MM.1S (cell line): ENCODE data around the gene C1orf210.

ENCODE experiments used
- DNase-seq: peaks from one replicate; pipeline ENCODE4 v3.0.0-alpha.2; 2015
- H2AFZ ChIP-seq: fragments of 300-600 bp; sonication (generic); 2 replicates; pipeline ENCODE4 v1.6.0; 2016; ENCODE audit warnings: antibody characterized with exemption, low read length
- H3F3A ChIP-seq: fragments of 300-600 bp; sonication (generic); 2 replicates; pipeline ENCODE4 v1.6.1; 2016; ENCODE audit warnings: mild to moderate bottlenecking, antibody characterized with exemption, low read length, moderate library complexity, mixed read lengths; ENCODE audit not compliant: insufficient read depth
- H3K27ac ChIP-seq: fragments of 300-600 bp; sonication (generic); 2 replicates; pipeline ENCODE4 v1.5.1; 2016; ENCODE audit warnings: mild to moderate bottlenecking, low read length
- H3K27me3 ChIP-seq: fragments of 300-600 bp; sonication (generic); replicated peaks from 2 replicates; pipeline ENCODE4 v1.6.0; 2016; ENCODE audit warnings: low read length; ENCODE audit not compliant: insufficient read depth
- H3K36me3 ChIP-seq: fragments of 300-600 bp; sonication (generic); replicated peaks from 2 replicates; pipeline ENCODE4 v1.6.1; 2016; ENCODE audit warnings: mild to moderate bottlenecking, low read length, mixed read lengths; ENCODE audit not compliant: insufficient read depth
- H3K4me1 ChIP-seq: fragments of 300-600 bp; sonication (generic); 2 replicates; pipeline ENCODE4 v1.6.1; 2016; ENCODE audit warnings: low read length, mixed read lengths
- H3K4me2 ChIP-seq: fragments of 300-600 bp; sonication (generic); 2 replicates; pipeline ENCODE4 v1.6.0; 2016; ENCODE audit warnings: low read depth, low read length
- H3K4me3 ChIP-seq: fragments of 300-600 bp; sonication (generic); 2 replicates; pipeline ENCODE4 v1.5.1; 2016; ENCODE audit warnings: low read length, mixed read lengths
- H3K79me2 ChIP-seq: fragments of 300-600 bp; sonication (generic); 2 replicates; pipeline ENCODE4 v1.6.1; 2016; ENCODE audit warnings: mixed run types, low read length, mixed read lengths
- H3K9ac ChIP-seq: fragments of 300-600 bp; sonication (generic); 2 replicates; pipeline ENCODE4 v1.6.1; 2016; ENCODE audit warnings: low read length, mixed read lengths
- H3K9me2 ChIP-seq: fragments of 300-600 bp; sonication (generic); replicated peaks from 2 replicates; pipeline ENCODE4 v1.6.1; 2016; ENCODE audit warnings: mild to moderate bottlenecking, low read length, mixed read lengths; ENCODE audit not compliant: insufficient read depth
- H3K9me3 ChIP-seq: fragments of 300-600 bp; sonication (generic); replicated peaks from 2 replicates; pipeline ENCODE4 v1.6.1; 2016; ENCODE audit warnings: mild to moderate bottlenecking, low read length, mixed read lengths; ENCODE audit not compliant: insufficient read depth
- H4K20me1 ChIP-seq: fragments of 300-600 bp; sonication (generic); 2 replicates; pipeline ENCODE4 v1.6.1; 2016; ENCODE audit warnings: mild to moderate bottlenecking, low read length, moderate library complexity, mixed read lengths; ENCODE audit not compliant: insufficient read depth
- EZH2 ChIP-seq: fragments of 300-600 bp; sonication (generic); optimal IDR thresholded peaks from 2 replicates; pipeline ENCODE3; 2017; ENCODE audit warnings: low read depth, mild to moderate bottlenecking, antibody characterized with exemption, low read length, mixed read lengths
- EZH2phosphoT487 ChIP-seq: fragments of 300-600 bp; sonication (generic); IDR thresholded peaks from 2 replicates; pipeline ENCODE4 v1.6.1; 2018; ENCODE audit warnings: antibody characterized with exemption, low read length
- TF ChIP-seq, protein P1 (sequence below): fragments of 300-600 bp; sonication (generic); IDR thresholded peaks from 2 replicates; pipeline ENCODE4 v1.5.1; 2016; ENCODE audit warnings: antibody characterized with exemption, low read length, mixed read lengths

The C1orf210 gene

GRCh38 chr1:43302721-43303470 is 17.5 kb upstream of the C1orf210 start:
- H2AFZ ChIP-seq = no peak overlapping the region
- no peak overlapping the region for H3K4me3 ChIP-seq
- H3K9me3 ChIP-seq = no peaks in the 10 kb centered on the region
- DNase-seq = no peak
- H3F3A ChIP-seq = no peaks in the 10 kb centered on the region
- TF ChIP-seq EZH2 (no peak), EZH2phosphoT487 (no peak)
- TF ChIP-seq, protein P1, sequence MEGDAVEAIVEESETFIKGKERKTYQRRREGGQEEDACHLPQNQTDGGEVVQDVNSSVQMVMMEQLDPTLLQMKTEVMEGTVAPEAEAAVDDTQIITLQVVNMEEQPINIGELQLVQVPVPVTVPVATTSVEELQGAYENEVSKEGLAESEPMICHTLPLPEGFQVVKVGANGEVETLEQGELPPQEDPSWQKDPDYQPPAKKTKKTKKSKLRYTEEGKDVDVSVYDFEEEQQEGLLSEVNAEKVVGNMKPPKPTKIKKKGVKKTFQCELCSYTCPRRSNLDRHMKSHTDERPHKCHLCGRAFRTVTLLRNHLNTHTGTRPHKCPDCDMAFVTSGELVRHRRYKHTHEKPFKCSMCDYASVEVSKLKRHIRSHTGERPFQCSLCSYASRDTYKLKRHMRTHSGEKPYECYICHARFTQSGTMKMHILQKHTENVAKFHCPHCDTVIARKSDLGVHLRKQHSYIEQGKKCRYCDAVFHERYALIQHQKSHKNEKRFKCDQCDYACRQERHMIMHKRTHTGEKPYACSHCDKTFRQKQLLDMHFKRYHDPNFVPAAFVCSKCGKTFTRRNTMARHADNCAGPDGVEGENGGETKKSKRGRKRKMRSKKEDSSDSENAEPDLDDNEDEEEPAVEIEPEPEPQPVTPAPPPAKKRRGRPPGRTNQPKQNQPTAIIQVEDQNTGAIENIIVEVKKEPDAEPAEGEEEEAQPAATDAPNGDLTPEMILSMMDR = no peak
- H3K27me3 ChIP-seq = peaks cover 24% of the 10 kb centered on the region
- no peaks in the 10 kb centered on the region for H3K9me2 ChIP-seq
- no peaks in the 10 kb centered on the region for H4K20me1 ChIP-seq
- H3K9ac ChIP-seq = no peak overlapping the region
- H3K36me3 ChIP-seq = no peaks in the 10 kb centered on the region
- H3K4me2 ChIP-seq = no peak overlapping the region
- H3K79me2 ChIP-seq = no peaks in the 10 kb centered on the region
- H3K4me1 ChIP-seq = no peaks in the 10 kb centered on the region
- no peak overlapping the region for H3K27ac ChIP-seq

GRCh38 chr1:43302201-43302600 is 16.8 kb upstream of the C1orf210 start:
- Histone ChIP-seq H3K36me3 (no peaks in the 10 kb centered on the region), H3K4me2 (no peak overlapping the region), H3K9me3 (no peaks in the 10 kb centered on the region), H3K9ac (no peak overlapping the region), H3F3A (no peaks in the 10 kb centered on the region), H3K4me1 (no peaks in the 10 kb centered on the region), H3K4me3 (no peak overlapping the region), H3K79me2 (no peaks in the 10 kb centered on the region), H2AFZ (no peak overlapping the region), H4K20me1 (no peaks in the 10 kb centered on the region), H3K27me3 (peaks cover 20% of the 10 kb centered on the region), H3K27ac (no peak overlapping the region), H3K9me2 (no peaks in the 10 kb centered on the region)
- DNase-seq = no peak
- TF ChIP-seq EZH2phosphoT487 (no peak), EZH2 (no peak)
- TF ChIP-seq, protein P1 = no peak

- Histone ChIP-seq H3K36me3 (no peaks in the 10 kb centered on the region), H3K9ac (no peak within 1 kb of the TSS), H3K79me2 (no peaks in the 10 kb centered on the region), H4K20me1 (no peaks in the 10 kb centered on the region), H3K9me2 (no peaks in the 10 kb centered on the region), H3K9me3 (no peaks in the 10 kb centered on the region), H3K4me3 (no peak within 1 kb of the TSS), H3K27ac (no peak within 1 kb of the TSS), H3K4me2 (no peak within 1 kb of the TSS), H3F3A (0 out of 2 replicates have a peak, but pooled peaks cover under 1% of the 10 kb centered on the region), H3K27me3 (0 out of 2 replicates have a peak, but pooled peaks cover 4% of the 10 kb centered on the region), H3K4me1 (no peaks in the 10 kb centered on the region), H2AFZ (no peak within 1 kb of the TSS)
- TF ChIP-seq EZH2 (no peak), EZH2phosphoT487 (no peak)
- TF ChIP-seq, protein P1 = no peak
- DNase-seq = no peak
Measured at GRCh38 chr1:43300378-43301094, 15.2 kb upstream of the C1orf210 start, which contains the start of gene TIE1. TSS of gene TIE1 (plus strand) at chr1:43300982. CDS start at chr1:43301072, 90 bp downstream.
